HG03139 (cell line): ENCODE measurements around the gene STAT5B.
"Not testable (repeated sequence)": the region's sequence is repeated elsewhere in the genome, so short reads cannot be mapped to it uniquely, and the experiment has no call there.

Experiments
- ATAC-seq: cut with Tn5 transposase; IDR thresholded peaks from one replicate; pipeline ENCODE4 v1.9.1; 2021; ENCODE audit not compliant: unreplicated experiment

Gene STAT5B

GRCh38 chr17:42276359-42276608, at the start of gene STAT5B:
Gene STAT5B (minus strand): TSS chr17:42276391. CDS start chr17:42232127, 44,264 bp downstream.
- peak; percentile 56 for ATAC-seq

GRCh38 chr17:42325026-42325425, 48.8 kb upstream of the STAT5B start:
- no peak for ATAC-seq

GRCh38 chr17:42323268-42323773, 47.1 kb upstream of the STAT5B start:
- no peak for ATAC-seq

DNA sequence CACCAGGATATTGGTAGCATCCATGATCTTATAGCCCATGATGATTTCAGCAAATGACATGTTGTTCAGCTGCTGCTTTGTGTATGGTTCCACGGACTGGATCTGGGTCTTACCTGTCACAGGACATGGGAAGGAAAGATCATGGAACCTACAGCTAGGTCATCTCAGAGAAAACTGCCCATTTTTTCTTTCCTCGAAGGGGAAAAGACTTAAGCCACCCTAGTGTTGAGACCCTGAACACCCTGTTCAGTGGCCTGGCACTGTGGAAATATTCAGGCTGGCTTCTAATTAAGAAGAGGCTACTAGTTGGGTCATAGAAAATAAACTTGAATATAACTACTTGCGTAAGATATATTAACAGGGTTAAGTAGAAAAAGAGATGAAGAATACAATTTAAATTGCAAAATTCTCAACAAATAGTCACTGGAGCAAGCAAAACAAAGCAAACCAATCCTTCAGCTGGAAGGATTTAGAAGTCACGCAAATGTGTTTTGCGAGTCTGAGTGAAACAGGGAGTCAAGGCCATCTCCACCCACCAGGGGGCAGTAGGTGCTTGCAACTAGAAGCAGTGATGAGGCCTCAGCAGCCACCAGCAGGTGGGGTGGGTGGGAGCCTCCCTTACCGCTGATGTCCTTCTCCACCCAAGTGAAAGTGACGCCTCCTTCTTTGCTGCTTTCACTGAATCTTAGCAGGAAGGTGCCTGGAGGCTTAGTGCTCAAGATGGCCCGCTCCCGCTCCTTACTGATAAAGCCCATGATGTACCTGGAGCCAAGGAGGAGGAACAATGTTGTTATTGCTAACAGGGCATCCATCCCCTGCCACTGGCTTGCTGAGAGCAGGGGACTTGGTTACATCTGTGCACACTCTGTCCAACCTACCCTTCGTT, 46.4 kb upstream of the STAT5B start:
- peak; percentile 54 for ATAC-seq

- no peak for ATAC-seq
Observed at GRCh38 chr17:42321555-42321954, 45.4 kb upstream of the STAT5B start.

GRCh38 chr17:42317967-42318366, 41.8 kb upstream of the STAT5B start:
- ATAC-seq, result not testable (repeated sequence)

- no peak for ATAC-seq
Observed at GRCh38 chr17:42317266-42317845, 41.2 kb upstream of the STAT5B start.

DNA sequence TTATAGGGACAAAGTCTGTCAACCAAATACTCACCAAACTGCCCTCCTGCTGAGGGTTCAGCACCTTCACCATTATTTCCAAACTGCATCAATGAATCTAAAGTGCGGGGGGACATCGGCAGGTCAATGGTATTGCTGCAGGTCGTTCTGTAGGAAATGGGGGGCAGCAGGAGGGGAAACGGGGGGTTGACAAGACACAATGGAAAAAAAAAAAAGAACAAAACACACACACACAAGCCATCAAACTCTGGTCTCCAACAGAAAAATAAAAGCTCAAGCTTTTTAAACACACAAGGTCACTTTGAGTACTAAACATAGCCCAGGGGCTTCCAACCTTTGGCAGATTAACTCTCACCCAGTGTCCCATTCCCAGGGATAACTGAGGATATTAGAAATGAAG, 40.6 kb upstream of the STAT5B start:
- ATAC-seq, result no peak

GRCh38 chr17:42315402-42316156, 39.4 kb upstream of the STAT5B start:
- ATAC-seq, result no peak

DNA sequence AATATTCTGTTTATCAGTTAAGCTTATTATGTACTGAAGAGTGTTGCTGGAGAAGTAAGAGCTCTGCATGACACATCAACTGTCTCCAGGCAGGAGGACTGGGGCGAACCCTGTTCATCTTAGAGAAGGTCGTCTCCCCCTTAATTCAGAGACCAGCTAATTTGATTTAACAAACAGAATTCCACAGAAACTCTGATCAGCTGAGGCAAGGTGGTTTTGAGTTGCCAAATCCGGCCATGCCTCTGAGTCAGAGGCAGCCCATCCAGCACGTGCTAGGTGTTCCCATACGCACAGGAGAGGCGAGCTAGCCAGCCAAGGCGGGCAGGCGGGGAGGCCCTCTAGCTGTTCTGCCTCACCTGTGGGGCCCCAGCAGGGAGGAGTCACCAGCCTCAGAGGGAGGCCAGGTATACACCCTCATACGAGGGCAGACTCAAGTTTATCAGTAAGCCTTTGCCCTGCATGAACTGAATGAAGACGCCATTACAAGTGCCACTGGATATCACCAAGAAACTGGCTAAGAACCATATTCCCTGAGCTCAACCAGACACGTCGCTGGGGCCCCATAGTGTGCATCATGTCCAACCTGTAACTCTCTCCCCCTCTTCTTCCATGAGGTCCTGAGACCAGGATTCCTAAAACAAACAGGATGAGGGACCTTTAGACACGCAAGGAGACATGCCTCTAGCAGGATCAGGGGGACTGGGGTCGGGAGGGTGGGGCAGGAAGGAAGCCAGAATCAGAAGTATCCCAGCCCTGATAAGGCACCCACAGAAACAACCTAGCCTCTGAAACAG, 37.8 kb upstream of the STAT5B start:
- ATAC-seq, result no peak

DNA sequence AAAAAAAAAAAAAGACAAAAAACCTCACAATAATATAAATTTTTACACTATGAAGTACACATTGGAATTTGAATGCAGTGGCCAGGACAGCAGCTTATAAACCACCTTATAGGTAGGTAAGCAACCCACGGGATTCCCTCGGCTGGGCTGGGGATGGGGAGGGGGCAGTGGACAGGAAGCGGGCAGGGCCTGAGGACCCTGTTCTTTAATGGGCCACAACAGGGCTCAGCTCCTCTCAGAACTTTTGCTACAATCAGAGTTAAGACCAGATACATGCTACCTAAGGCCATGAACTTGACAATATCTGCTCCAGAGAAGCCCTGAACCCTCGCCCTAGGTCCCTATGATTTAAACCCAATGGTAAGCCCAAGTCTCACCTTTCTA, 37.2 kb upstream of the STAT5B start:
- no peak for ATAC-seq

DNA sequence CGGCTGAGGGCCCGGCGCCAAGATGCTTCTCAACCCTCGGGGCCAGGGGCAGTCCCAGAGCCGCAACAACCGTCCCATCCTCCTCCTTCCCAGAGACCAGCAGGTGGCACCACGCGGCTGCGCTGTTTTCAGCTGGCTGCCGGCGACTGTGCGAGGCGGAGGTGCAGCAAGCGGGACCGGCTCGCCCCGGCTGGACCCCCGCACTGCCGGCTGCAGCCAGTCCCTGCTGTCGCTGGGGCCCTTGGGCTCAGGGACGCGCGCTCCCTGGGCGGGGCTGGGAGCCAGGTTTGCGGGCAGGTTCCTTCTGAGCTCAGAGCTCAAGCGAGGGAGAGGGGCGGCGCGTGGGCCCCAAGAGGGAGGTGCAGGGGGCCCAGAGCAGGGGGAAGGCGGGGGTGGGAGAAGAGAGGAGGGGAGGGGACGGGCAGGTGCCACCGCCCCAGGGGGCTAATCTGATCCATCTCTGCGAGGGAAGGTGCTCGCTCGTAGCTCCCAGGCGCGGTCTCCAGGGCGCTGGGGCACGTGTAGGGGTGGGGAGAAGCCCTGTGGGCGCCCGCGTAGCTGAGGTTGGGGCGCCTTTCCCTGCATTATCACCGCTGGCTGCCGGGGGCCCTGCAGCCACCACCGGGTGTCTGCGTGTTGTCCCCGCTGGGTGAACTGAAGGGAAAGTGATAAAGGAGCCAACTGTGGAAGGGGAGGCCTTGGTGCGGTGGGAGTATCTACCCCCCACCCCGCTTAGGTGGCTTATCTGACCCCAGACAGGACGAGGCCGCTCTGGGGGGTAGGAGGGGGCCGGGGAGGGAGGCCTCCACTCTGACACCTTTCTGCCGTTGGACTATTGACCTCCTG, 36.3 kb upstream of the STAT5B start:
- ATAC-seq, result no peak

DNA sequence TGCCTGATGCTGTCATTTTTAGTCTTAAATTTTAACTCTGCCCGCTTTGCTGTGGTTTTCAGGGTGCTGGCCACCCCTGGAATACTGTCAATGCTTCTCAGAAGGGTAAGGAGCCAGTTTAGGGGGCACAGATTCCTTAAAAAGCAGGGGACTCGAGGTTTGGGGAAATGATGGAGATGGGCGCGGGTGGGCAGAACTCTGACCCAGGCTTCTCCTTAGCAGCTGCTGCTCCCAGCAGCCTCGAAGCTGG, 35.8 kb upstream of the STAT5B start:
- no peak for ATAC-seq

- ATAC-seq, result no peak
Observed at GRCh38 chr17:42311240-42312034, 35.2 kb upstream of the STAT5B start.

- ATAC-seq, result no peak
Observed at GRCh38 chr17:42310787-42311215, 34.6 kb upstream of the STAT5B start.

GRCh38 chr17:42309986-42310786, 34.0 kb upstream of the STAT5B start:
- no peak for ATAC-seq

DNA sequence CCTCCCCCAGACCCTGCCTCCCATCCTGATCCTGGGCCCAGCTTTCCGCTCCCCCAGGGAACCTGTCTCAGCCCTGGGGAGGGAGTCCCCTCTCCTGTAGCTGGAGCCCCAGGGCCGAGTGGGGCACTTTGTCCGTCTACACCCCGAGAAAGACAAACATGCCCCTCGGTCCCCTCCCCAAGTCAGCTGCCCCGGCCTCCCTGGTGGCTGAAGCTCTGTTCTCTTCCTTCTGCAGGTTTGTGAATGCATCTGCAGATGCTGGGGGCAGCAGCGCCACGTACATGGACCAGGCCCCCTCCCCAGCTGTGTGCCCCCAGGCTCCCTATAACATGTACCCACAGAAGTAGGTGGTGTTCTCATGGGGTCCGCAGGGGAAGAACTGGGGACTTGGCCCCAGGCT, 33.0 kb upstream of the STAT5B start:
- ATAC-seq, result no peak

DNA sequence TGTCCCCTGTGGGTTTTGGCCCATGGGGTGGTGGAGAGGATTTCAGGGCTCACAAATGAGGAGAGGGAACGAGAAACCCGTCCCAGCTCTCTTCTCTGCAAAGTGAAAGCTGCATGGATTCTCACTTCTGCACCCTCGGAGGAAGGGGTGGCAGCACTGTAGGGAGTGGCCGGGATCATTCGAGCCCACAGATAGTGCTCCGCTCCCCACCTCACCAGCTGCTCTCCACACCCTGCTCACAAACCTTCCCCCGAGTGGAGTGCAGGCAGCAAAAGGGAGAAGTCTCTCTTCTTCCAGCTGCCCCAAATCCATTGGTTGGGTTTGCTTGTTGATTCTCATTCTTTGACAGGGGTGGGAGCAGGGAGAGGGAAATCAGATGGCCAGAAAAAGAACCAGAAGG, 32.3 kb upstream of the STAT5B start:
- no peak for ATAC-seq
